PC-9 (cell line): ENCODE data around the gene GCNT2. TPM values are rescaled to one million over a fixed set of nuclear protein-coding genes. Genes with fewer than 3 reads are reported as not detected.
"Not testable (repeated sequence)": the region's sequence is repeated elsewhere in the genome, so short reads cannot be mapped to it uniquely, and the experiment has no call there.

Experiments
- BruUV-seq: library from RNA; stranded (reverse); fragments of 400-500 nt; replicated peaks from 2 replicates; lab custom pipeline; 2021; lab: Mats Ljungman, UMichigan
- CTCF ChIA-PET: fragments of 300-600 bp; sonication (Branson Sonifier 250); formaldehyde crosslinking; loops from one replicate; lab custom pipeline; 2022; ENCODE audit warnings: antibody characterized with exemption; lab: Charles Lee
- POLR2A ChIA-PET: fragments of 300-600 bp; sonication (Branson Sonifier 250); formaldehyde crosslinking; loops from one replicate; lab custom pipeline; 2022; ENCODE audit warnings: antibody characterized with exemption; ENCODE audit not compliant: unreplicated experiment; lab: Charles Lee
- DNase-seq, 2 experiments: peaks; one replicate each; pipeline versions ENCODE4 v3.0.0 to v3.0.0-alpha.2; 2015 to 2022; ENCODE audit warnings: mixed read lengths in 1 of 2
- H2AFZ ChIP-seq: fragments of 200-600 bp; sonication (generic); 2 replicates; pipeline ENCODE4 v1.8.1; 2017; ENCODE audit warnings: antibody characterized with exemption
- H3F3A ChIP-seq: fragments of 200-600 bp; sonication (generic); 2 replicates; pipeline ENCODE4 v1.8.1; 2017; ENCODE audit warnings: antibody characterized with exemption, mild to moderate bottlenecking, low read depth; ENCODE audit not compliant: insufficient read depth
- H3K27ac ChIP-seq: fragments of 200-600 bp; sonication (generic); 2 replicates; pipeline ENCODE4 v1.6.1; 2016; ENCODE audit warnings: mixed run types
- H3K27me3 ChIP-seq: fragments of 200-600 bp; sonication (generic); 2 replicates; pipeline ENCODE4 v1.6.1; 2016; ENCODE audit warnings: low read depth, mixed run types; ENCODE audit not compliant: insufficient read depth
- H3K36me3 ChIP-seq: fragments of 200-600 bp; sonication (generic); 2 replicates; pipeline ENCODE4 v1.6.1; 2016; ENCODE audit warnings: low read depth, mixed run types
- H3K4me1 ChIP-seq: fragments of 200-600 bp; sonication (generic); replicated peaks from 2 replicates; pipeline ENCODE4 v1.6.1; 2016; ENCODE audit warnings: mixed run types; ENCODE audit not compliant: insufficient read depth
- H3K4me2 ChIP-seq: fragments of 200-600 bp; sonication (generic); 2 replicates; pipeline ENCODE4 v1.6.1; 2017; ENCODE audit warnings: mixed run types
- H3K4me3 ChIP-seq: fragments of 200-600 bp; sonication (generic); 2 replicates; pipeline ENCODE4 v1.6.1; 2016; ENCODE audit warnings: mixed run types
- H3K79me2 ChIP-seq: fragments of 200-600 bp; sonication (generic); 2 replicates; pipeline ENCODE4 v1.6.1; 2017; ENCODE audit warnings: low read depth, mixed run types
- H3K9me2 ChIP-seq: fragments of 200-600 bp; sonication (generic); 2 replicates; pipeline ENCODE4 v1.8.1; 2017; ENCODE audit warnings: mild to moderate bottlenecking; ENCODE audit not compliant: insufficient read depth
- H3K9me3 ChIP-seq: fragments of 200-600 bp; sonication (generic); 2 replicates; pipeline ENCODE4 v1.8.1; 2016; ENCODE audit warnings: low read depth; ENCODE audit not compliant: insufficient read depth
- H4K20me1 ChIP-seq: fragments of 200-600 bp; sonication (generic); 2 replicates; pipeline ENCODE4 v1.8.1; 2017; ENCODE audit not compliant: insufficient read depth
- EZH2 ChIP-seq: fragments of 200-600 bp; sonication (generic); IDR thresholded peaks from 2 replicates; pipeline ENCODE4 v1.8.0; 2017; ENCODE audit warnings: antibody characterized with exemption, low read depth
- intact Hi-C: fragments of 100-400 bp; cut with micrococcal nuclease; formaldehyde crosslinking; loops from one replicate; pipeline ENCODE4 v1.10.0; 2022; ENCODE audit not compliant: unreplicated experiment
- total RNA-seq: library from RNA; stranded (reverse); gene quantifications from 2 replicates; pipeline ENCODE4 v1.2.3, GENCODE V29; 2021
- TF ChIP-seq, protein P1 (sequence below): fragments of 200-600 bp; sonication (generic); conservative IDR thresholded peaks from 2 replicates; pipeline ENCODE4 v1.6.1; 2017; ENCODE audit warnings: mixed run types, antibody characterized with exemption, mild to moderate bottlenecking, moderate library complexity

GCNT2 gene
- total RNA-seq, 1 experiment from 2014 or later = 35.7 TPM

DNA sequence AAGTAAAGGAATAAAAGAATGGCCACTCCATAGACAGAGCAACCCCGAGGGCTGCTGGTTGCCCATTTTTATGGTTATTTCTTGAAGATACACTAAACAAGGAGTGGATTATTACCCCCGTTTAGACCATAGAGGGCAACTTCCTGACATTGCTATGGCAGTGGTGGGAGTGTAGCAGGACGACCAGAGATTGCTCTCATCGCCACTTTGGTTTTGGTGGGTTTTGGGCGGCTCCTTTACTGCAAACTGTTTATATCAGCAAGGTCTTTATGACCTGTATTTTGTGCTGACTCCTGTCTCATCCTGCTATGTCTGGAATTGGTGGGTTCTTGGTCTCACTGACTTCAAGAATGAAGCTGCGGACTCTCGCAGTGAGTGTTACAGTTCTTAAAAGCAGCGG is 94.5 kb downstream of the GCNT2 start:
- no TSS peak for BruUV-seq
- no peaks in the 10 kb centered on the region for H3K27me3 ChIP-seq
- H3K36me3 ChIP-seq = no peaks in the 10 kb centered on the region
- POLR2A ChIA-PET = interaction anchor here (0.6 kb wide), 1 partner anchor 15 kb away, joined by 7 read pairs; no protein-coding TSS in a partner anchor
- no peak for DNase-seq
- H3K9me2 ChIP-seq = no peaks in the 10 kb centered on the region
- CTCF ChIA-PET = no interaction called here
- TF ChIP-seq EZH2 = no peak
- TF ChIP-seq, protein P1, sequence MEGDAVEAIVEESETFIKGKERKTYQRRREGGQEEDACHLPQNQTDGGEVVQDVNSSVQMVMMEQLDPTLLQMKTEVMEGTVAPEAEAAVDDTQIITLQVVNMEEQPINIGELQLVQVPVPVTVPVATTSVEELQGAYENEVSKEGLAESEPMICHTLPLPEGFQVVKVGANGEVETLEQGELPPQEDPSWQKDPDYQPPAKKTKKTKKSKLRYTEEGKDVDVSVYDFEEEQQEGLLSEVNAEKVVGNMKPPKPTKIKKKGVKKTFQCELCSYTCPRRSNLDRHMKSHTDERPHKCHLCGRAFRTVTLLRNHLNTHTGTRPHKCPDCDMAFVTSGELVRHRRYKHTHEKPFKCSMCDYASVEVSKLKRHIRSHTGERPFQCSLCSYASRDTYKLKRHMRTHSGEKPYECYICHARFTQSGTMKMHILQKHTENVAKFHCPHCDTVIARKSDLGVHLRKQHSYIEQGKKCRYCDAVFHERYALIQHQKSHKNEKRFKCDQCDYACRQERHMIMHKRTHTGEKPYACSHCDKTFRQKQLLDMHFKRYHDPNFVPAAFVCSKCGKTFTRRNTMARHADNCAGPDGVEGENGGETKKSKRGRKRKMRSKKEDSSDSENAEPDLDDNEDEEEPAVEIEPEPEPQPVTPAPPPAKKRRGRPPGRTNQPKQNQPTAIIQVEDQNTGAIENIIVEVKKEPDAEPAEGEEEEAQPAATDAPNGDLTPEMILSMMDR = no peak
- H4K20me1 ChIP-seq = no peaks in the 10 kb centered on the region
- H2AFZ ChIP-seq = no peak overlapping the region
- H3K9me3 ChIP-seq = no peaks in the 10 kb centered on the region
- H3K27ac ChIP-seq = no peak overlapping the region
- no peaks in the 10 kb centered on the region for H3F3A ChIP-seq
- no peak overlapping the region for H3K4me3 ChIP-seq
- H3K4me1 ChIP-seq = no peaks in the 10 kb centered on the region
- intact Hi-C loops = no loop called here
- H3K4me2 ChIP-seq = no peak overlapping the region
- no peaks in the 10 kb centered on the region for H3K79me2 ChIP-seq

DNA sequence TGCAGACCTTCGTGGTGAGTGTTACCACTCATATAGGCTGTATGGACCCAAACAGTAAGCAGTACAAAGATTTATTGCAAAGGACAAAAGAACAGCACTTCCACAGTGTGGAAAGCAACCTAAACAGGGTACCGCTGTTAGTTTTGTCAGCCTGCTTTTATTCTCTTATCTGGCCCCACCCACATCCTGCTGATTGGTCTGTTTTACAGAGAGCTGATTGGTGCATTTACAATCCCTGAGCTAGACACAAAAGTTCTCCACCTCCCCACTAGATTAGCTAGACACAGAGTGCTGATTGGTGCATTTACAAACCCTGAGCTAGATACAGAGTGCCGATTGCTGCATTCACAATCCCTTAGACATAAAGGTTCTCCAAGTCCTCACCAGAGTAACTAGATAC is 95.1 kb downstream of the GCNT2 start:
- CTCF ChIA-PET = interaction anchor here (0.5 kb wide), 1 partner anchor 20 kb away, joined by 3 read pairs; no protein-coding TSS in a partner anchor
- H3K27me3 ChIP-seq, H3F3A ChIP-seq, H3K4me3 ChIP-seq, H3K79me2 ChIP-seq, H3K36me3 ChIP-seq, H3K4me1 ChIP-seq, intact Hi-C loops, H4K20me1 ChIP-seq, H3K9me3 ChIP-seq, H2AFZ ChIP-seq, BruUV-seq, H3K9me2 ChIP-seq, H3K27ac ChIP-seq, H3K4me2 ChIP-seq, DNase-seq: not testable (repeated sequence)
- POLR2A ChIA-PET = interaction anchor here (0.6 kb wide), 1 partner anchor 14 kb away, joined by 7 read pairs; no protein-coding TSS in a partner anchor

DNA sequence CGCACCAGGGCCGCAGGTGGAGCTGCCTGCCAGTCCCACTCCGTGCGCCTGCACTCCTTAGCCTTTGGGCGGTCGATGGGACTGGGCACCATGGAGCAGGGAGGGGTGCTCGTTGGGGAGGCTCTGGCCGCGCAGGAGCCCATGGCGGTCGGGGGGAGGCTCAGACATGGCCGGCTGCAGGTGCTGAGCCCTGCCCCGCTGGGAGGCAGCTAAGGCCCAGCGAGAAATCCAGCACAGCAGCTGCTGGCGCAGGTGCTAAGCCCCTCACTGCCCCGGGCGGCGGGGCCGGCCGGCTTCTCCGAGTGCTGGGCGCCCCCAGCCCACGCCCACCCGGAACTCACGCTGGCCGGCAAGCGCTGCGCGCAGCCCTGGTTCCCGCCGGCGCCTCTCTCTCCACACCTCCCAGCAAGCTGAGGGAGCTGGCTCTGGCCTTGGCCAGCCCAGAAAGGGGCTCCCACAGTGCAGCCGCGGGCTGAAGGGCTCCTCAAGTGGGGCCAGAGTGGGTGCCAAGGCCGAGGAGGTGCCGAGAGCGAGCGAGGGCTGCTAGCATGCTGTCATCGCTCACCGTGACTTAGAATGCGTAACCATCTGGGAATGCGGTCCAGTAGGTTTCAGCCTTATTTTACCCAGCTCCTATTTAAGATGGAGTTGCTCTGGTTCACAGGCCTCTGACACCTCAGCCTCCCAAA is 96.0 kb downstream of the GCNT2 start:
- Histone ChIP-seq H3K4me1 (no peaks in the 10 kb centered on the region), H3K4me3 (no peak overlapping the region), H3K4me2 (no peak overlapping the region), H3K9me3 (no peaks in the 10 kb centered on the region), H3K27me3 (no peaks in the 10 kb centered on the region), H4K20me1 (no peaks in the 10 kb centered on the region), H3K9me2 (no peaks in the 10 kb centered on the region), H2AFZ (no peak overlapping the region), H3K27ac (no peak overlapping the region), H3K79me2 (no peaks in the 10 kb centered on the region), H3F3A (no peaks in the 10 kb centered on the region), H3K36me3 (no peaks in the 10 kb centered on the region)
- ChIA-PET POLR2A (no interaction called here), CTCF (no interaction called here)
- BruUV-seq = no TSS peak
- intact Hi-C loops = no loop called here
- TF ChIP-seq, protein P1 = no peak
- TF ChIP-seq EZH2 = no peak
- no peak for DNase-seq

DNA sequence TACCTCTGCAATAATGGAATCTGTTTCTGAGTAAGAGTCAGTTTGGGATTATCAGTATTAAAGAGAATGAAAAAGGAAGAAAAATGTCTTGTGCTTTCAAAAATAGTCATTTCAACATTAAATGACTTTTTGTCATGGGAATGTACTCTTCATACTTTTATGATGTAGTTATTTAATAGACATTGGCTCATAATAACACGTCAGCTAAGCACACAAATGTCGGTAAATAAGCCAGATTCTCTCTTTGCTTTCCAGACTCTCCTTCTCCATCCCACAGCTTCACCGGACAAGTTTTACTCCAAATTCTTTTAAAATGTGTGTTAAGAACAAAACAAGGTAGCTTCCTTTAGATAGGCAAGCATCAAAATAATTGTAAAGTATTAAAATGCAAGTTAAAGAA is 97.3 kb downstream of the GCNT2 start:
- no peak overlapping the region for H3K27ac ChIP-seq
- no peaks in the 10 kb centered on the region for H3F3A ChIP-seq
- CTCF ChIA-PET = no interaction called here

More for the DNA sequence above, 97.3 kb downstream of the GCNT2 start:
- H3K4me1 ChIP-seq = no peaks in the 10 kb centered on the region
- intact Hi-C loops = no loop called here
- no peaks in the 10 kb centered on the region for H3K9me2 ChIP-seq
- H3K4me3 ChIP-seq = no peak overlapping the region
- DNase-seq = no peak
- BruUV-seq = no TSS peak
- H2AFZ ChIP-seq = no peak overlapping the region
- POLR2A ChIA-PET = no interaction called here
- H3K9me3 ChIP-seq = no peaks in the 10 kb centered on the region
- H3K4me2 ChIP-seq = no peak overlapping the region
- H3K27me3 ChIP-seq = no peaks in the 10 kb centered on the region
- no peaks in the 10 kb centered on the region for H3K36me3 ChIP-seq
- H4K20me1 ChIP-seq = no peaks in the 10 kb centered on the region
- no peaks in the 10 kb centered on the region for H3K79me2 ChIP-seq
- TF ChIP-seq EZH2 = no peak
- TF ChIP-seq, protein P1 = no peak
